Activated CD8-positive, alpha-beta memory T cell treated with anti-CD3 and anti-CD28 coated beads for 24 hours (primary cell): ENCODE measurements around the gene ZFAND3.
A peak's percentile ranks its signal among the peaks of the same experiment; 100 is the strongest.

Experiments used
- DNase-seq: peaks from one replicate; pipeline ENCODE4 v3.0.0-alpha.2; 2020

The ZFAND3 gene

DNA sequence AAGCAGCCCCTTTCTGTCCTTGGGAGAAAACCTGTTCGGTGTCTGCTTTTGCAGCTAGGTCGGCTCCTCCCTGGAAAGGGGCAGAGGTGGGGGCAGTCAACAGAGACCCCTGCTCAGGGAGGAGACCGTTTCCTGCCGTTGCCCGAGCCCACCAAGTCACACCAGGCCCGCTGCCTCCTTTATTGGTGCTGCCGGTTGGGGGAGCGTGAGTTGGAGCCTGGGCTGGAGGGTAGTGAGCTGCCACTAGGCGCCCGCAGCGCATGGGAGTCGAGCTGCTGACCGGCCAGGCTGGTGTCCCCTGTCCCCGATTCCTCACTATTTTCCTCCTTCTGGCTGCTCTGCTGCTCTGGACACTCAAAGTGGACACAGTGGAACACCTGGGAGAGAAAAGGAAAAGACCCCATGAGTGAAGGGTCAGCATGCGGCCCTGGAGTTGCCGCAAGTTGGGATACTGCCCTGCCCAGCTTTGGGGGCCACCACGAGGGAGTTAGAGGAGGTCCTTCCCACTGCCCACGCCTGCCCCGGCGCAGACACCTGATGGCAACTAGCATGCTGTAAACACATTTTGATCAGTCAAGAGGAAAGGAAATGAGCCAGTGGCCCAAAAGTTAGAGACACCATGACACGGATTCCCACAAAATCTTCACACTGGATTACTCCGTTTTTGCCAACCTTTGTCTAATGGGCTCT, 355.4 kb downstream of the ZFAND3 start:
- no peak for DNase-seq

DNA sequence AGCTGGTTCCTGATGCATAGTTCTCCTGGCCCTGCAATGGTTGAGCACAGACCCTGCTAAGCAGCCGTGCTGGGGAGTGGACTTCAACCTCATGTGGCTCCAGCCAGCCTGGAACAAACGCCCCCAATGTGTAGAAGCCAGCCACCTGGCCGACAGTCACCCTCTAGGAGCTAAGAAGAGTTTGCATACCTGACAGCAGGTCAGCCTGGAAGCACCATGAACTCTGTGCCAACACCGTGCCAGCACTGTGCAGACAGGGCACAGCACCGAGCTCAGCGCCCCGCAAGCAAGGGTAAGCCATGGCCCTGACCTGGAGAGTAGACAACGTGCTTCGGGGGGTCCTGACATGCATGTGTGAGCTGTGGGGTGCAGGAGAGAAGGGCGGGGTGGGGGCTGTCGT, 356.3 kb downstream of the ZFAND3 start:
- DNase-seq = no peak

DNA sequence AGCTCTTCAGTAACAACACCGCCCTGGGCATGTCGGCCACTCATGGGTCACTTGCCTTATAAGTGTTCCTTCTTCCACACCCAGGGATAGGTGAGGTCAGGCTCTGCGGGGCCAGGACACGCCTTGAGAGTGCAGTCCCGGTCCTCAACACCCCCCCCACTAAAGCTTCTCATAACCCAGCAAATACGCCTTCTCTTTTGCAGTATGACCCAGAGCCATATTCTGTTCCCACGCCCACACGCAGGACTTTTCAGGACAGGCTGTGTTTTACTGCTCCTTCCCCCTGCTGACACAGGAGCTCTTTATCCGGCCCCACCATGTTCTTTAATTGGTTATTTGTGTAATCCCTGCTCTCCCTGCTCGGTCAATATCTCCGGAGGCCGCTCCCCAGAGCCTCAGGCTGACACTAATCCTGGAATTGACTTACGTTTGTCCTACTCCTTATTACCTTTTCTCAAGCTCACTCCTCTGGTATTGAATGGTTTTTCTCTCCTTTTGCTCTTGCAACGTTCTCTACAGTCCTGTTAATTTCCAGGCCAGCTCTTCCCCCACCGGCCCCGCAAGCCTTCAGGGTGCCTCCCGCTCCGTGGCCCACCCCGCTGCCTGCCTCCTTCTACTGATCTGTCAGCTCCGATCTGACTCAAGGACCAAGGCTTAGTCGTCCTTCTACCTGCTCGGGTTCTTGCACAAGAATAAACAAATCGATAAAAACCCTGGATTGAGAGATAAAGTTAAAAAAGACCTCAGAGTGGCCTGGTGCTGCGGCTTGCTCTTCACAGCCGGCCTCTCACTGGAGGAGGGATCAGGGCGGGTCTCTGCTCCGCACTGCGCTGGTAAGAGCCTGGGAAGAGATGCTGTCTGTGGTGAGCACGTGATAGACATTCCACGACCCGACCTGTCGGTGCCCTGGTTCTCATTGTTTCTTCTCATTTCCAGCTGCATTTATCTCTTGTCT, 357.5 kb downstream of the ZFAND3 start:
- no peak for DNase-seq

DNA sequence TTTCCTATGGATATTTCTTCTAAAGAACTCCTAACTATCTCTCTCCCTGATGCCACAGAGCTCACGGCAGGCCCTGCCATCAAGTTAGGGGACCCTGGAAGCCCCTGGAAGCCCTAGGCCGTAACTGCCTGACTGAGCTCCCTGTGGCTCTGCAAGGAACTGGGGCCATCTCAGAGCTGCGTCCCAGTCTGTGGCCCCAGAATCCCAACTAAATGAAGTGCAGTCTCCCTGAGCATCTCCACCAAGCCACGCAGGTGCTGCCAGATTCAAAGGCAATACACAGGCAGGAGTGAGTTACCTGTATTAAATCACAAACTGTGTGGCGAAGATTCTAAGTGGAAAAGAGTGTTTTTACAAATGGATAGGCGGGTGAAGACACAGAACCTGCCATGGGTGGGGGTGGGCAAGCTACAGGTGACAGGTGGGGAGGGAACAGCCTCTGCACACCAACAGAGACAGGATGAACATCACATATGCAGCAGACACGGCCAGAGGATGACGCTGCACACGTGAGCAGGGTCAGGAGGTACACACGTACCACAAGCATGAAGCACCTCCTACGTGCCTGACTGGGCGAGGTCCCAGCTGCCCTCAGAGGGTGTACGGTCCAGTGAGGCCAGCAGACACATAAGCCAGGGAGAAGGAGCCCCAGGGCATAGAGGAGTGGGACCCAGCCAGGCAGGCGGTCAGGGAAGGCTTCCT, 358.5 kb downstream of the ZFAND3 start:
- DNase-seq = no peak

DNA sequence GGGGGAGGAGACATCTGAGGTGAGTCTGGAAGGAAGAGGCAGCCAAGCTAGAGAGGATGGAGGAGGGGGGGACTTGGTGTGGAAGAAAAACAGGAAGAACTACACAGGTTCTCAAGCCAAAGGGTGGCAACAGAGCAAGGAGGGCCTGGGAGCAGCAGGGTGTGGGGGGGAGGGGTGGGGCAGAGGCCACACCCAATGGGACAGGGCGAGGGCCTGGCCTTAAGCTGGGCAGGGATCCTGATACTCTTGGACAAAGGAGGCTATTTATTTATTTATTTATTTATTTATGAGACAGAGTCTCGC, 359.0 kb downstream of the ZFAND3 start:
- no peak for DNase-seq

DNA sequence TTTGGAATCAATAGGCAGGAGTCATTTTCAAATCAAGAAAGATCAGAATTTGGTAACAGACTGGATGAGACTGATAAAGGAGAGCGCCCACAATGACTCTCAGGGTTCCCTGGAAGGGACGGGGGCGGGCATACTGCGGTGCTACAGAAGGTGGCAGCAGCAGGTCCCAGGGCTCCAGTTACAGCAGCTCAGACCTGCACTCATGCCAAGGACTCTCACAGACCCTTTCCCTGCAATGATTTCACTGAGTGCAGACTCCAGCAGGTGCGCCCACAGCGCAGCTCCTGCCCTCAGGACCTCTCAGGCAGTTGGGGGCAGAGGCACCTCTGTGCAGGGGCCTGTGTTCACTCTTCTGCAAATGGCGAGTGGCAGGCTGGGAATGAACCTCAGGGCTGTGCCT, 359.8 kb downstream of the ZFAND3 start:
- DNase-seq = no peak

DNA sequence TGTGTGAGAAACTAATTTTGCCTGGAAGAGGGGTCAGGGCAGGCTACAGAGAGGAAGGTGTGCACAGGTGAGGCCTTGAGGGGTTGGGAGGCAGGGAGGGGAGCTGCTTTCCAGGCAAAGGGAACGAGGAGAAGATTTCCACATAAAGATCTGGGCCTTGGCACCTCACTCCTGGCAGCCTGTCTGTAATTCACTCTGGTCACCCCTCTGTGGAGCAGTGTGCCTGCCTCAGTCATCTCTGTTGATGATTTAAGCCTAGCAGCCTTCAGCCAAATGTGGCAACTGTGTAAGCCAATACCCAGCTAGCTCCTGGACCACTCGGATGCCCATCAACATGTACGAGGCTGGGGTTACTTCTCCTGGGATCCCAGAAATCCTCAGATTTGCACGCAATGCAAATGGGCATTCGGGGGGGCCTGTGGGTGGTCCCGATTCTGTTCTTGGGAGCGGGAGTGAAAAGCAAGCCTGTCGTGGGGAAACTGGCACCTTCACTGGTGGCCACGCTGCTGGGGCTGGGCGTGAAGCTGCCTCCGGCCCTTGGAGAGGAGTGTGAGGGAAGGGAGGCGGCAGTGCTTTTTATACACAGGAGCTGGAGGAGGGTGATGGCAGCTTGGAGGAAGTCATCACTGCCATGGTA, 360.4 kb downstream of the ZFAND3 start:
- DNase-seq = no peak

DNA sequence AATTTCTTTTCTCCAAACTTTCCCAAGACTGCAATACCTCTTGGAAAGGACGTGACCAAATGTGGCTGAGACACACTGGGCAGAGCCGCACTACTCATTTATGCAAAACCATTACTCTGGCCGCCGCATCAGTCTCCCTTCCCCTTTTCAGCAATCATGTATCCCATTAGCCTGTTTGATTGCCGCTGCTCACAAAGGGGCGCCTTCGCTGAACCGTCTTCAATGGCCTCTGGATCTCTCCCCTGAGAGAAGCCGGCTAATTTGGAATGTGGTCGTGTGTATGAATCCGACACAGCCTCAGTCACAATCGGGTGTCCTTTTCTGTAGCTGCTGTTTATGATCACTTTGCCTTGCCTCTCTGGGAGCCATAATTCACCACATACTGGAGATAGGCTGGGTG, 361.1 kb downstream of the ZFAND3 start:
- DNase-seq = no peak

DNA sequence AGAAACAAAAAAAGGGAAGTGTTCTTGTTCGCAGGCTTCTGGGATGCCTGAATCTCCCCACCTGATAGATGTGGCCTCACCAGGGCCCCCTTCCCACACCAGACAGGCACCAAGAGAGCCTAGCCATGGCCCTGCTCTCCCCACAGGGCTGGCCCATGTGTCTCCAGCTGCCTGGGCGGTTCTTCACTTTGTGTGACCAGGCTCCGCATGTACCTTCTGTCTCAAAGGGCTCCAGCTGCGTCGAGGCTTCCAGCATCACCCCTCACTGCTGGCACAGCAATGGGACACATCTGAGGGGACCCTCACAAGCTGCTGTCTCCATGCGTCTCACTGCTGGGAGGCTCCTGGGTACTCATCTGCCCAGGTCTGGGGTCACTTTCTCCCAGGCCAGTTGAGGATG, 362.9 kb downstream of the ZFAND3 start:
- DNase-seq = peak; percentile 38

DNA sequence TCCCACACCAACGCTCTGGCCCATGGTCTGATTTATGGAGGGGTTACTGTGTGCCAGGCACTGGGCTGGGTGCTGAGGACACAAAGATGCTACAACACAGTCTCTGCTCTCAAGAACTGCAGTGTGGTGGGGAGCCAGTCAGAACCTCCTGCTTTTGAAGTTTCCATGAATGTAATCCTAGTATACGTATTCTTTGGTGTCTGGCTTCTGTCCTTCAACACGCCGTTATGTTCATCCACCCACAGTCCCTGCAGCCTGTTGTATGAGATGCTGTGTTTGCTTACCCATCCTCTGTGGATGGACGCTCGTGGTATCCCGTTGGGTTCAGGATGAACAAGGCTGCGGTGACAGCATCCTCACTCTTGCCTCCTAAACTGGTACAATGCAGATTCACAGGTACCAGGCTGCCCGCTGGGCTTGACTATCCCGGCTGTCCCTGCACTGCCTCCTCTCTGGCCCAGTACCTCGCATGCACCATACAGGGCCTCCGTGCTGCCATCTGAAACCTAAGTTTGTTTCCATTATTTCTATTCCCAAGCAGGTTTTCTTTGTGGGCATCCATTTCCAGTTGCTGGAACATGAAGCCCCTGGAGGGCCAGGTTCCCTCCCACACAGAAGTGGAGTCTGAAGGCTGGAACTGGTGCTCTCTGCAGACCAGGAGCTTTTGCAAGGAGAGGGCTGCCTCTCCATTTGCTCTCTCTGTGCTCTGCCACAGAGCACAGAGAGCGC, 364.5 kb downstream of the ZFAND3 start:
- DNase-seq = peak; percentile 28

DNA sequence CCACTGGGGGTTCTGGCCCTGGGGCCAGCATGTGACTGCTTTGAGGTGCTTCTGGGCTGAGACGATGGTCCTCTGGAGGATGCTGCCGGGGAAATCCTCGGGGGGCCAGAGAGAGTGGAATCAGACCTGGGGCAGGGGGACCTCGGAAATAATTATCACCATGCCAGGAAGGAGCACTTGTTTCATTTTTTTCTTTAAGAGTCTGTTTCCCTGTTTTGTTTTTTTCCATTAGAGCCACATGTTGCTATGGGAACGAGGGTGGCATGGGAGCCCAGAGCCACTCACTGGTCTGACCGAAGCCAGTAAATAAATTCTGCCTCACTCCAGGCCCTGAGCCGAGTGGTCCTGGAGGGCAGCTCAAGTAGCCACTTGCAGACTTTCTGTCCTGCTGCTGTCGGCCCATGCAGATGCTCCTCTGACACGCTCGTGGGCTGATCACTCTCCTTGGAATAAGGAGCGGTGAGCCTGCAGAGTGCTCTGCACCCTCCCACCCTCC, 365.1 kb downstream of the ZFAND3 start:
- peak; percentile 13 for DNase-seq

DNA sequence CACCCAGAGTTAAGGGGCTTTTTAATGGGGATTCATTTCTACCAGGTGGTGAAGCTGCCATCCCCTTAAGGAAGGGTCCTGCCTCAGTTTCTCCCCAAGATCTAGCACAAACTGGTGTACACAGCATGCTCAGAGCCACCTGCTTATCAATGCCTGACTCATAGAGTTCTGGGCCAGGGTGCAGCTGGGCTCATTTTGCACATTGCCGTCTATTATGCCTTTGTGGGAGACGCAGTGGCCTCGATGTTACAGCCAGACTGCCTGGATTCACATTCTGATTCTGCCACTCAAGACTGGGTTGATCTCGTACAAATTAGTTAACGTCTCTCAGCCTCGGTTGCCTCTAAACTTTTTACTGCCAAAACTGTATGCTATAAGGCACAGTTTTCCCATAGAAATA, 365.7 kb downstream of the ZFAND3 start:
- peak; percentile 13 for DNase-seq

DNA sequence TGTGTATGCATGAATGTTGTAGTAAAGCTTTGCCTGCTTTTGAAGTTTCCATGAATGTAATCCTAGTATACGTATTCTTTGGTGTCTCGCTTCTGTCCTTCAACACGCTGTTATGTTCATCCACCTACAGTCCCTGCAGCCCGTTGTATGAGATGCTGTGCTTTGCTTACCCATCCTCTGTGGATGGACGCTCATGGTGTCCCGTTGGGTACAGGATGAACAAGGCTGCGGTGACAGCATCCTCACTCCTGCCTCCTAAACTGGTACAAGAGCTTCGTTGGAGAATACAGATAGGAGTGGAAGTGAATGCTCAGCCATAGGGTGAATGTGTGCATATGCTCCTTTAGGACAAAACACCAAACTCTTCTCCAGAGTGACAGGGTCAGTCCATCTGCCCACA, 366.2 kb downstream of the ZFAND3 start:
- peak; percentile 26 for DNase-seq

DNA sequence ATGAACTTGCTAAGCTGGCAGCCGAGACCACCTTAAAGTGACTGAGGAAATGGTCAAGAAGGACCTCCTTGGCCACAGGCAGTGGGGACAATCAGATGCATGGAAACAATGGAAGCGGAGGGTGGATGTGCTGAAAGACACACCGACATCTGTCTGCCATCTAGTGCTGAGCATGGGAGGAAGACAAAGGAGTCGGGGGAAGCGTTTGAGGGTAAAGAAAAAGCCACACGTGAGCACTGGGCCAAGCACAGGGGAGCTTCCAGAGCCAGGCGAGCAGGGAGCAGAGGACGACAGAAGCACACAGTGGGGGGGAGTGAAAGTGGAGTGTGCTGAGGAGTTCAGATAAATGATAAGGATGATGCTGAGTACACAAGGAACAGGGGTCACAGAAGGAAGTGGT, 367.8 kb downstream of the ZFAND3 start:
- DNase-seq = peak; percentile 32

DNA sequence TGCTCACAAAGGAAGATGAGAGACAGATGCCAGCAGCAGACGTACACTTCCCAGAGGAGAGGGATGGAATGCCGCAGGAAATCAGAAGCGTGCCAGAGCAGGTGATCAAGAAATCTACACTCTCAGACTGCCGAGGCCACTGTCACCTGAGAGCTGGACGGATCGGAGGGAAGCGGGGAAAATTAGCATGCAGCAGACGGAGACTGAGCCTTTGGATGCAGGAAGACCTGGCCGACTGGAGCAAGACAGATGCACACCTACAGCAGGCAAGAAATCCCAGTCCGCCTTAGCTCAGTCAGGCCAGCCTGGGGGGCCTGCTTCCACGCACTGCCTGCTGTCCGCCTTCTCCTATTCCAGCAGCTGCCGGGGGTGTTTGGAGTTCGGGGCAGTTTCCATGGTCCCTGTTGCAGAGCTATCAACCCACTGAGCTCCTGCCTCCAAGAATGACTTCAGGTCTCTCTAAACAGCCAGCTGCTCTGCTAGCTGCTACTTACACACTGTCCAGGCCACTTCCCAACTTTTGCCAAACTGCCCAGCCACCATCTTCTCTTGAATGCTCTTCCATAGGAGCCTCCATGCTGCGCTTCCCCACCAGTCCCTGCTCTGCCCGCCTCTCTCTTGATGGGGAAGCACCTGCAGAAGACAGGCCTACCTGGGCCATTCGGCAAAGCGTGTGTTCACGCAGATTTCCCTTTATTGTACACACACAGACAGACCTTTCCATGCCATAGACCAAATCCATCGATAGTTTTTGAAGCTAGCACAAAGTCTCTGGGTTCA, 368.5 kb downstream of the ZFAND3 start:
- DNase-seq = peak; percentile 46

DNA sequence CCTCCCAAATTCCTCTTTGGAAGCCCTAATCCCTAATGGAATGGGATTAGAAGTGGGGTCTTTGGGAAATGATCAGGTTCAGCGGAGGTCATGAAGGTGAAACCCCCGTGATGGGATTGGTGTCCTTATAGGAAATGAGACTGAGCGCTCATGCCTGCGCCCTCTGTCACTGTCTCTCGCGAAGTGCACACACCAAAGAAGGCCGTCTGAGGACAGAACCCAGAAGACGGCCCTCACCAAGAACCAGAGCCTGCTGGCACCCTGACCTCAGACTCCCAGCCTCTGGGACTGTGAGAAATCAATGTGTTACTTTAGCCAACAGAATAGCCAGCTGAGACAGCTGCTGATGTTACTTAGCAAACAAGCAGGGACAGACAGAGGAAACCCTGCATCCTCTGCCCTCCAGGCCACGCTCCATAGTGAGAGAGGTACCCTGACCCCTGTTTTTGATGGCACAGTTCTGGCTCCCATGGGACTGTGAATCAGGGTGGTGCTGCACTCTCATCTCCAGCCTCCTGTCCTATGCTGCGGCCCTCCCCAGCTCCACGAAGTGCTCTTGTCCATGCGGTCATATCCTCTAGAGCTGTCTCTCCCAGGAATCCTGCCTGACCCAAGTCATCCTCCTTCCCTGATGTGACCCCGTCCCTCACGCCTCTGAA, 369.3 kb downstream of the ZFAND3 start:
- peak; percentile 38 for DNase-seq

DNA sequence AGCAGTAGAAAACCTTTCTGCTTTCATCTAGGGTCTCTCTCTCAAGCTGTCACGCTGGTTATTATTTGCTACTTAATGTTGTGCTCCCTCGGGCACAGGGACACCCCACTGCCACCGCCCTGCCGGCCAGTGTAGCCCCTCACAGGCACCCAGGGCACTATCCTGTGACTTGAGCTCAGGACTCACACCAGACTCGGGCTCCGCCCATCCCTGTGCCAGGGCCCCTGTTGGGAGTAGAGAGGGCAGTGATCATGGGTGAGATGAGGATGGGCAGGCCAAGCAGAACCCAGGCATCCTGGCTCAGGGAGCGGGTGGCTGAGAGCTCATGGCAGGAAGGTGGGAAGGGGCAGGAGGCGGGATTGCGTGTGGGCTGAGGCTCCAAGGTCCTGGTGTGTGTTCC, 371.9 kb downstream of the ZFAND3 start:
- DNase-seq = peak; percentile 40

DNA sequence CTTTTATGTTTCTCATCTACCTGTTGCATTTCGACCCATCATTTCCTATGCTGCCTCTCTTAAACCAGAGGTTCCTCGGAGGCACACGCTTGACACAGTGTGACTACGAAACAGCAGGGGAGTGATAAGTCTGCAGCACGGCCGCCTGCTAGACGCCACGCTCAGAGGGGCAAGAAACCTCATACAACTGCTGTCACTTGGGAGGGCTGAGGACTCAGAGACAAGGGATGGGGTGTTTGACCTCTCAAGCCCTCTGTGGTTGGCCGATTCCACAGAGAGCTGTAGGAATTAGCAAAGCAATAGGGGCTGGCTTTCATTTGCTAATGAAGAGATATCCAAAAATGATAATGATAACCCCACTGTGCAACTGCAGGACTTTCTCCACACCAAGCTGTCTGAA, 372.5 kb downstream of the ZFAND3 start:
- peak; percentile 13 for DNase-seq

DNA sequence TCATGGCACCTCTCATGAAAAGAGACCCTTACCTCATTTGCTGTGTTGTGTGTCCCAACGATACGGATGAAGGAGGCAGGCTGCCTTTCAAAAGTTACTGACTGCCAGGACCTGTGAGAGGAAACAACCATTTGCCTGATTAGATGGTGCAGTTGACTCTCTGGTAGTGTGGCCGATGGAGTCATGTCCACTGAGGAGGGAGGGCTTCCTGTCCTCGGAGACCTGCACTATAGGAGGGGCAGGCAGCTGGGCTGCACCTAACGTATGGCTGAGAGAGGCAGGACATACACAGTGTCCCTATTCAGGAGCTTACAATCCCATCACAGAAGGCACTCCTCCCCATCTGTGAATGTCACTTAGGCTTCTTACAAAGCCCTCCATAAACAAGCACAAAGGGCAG, 373.0 kb downstream of the ZFAND3 start:
- peak; percentile 32 for DNase-seq

DNA sequence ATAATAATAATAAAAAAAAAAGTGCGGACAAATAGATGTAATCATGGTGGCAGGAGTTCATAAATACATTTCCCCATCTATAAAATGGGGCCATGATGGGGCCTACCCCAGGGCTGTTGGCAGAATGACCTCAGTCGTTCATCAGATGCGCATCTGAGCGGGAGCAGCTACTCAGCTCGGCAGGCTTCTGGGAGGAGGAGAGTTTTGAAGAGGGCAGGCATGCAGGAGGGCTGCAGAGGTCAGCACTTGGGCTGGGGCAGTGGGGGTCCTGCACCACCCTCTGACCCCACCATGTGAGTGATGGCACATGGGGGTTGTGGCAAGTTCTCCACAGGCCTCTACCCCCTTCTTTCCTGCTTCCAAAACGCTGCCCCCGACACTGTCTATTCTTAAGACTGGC, 373.5 kb downstream of the ZFAND3 start:
- no peak for DNase-seq
